ENCODE results near the gene RIC8B.

- TF ChIP-seq, protein P1, sequence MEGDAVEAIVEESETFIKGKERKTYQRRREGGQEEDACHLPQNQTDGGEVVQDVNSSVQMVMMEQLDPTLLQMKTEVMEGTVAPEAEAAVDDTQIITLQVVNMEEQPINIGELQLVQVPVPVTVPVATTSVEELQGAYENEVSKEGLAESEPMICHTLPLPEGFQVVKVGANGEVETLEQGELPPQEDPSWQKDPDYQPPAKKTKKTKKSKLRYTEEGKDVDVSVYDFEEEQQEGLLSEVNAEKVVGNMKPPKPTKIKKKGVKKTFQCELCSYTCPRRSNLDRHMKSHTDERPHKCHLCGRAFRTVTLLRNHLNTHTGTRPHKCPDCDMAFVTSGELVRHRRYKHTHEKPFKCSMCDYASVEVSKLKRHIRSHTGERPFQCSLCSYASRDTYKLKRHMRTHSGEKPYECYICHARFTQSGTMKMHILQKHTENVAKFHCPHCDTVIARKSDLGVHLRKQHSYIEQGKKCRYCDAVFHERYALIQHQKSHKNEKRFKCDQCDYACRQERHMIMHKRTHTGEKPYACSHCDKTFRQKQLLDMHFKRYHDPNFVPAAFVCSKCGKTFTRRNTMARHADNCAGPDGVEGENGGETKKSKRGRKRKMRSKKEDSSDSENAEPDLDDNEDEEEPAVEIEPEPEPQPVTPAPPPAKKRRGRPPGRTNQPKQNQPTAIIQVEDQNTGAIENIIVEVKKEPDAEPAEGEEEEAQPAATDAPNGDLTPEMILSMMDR (IDR thresholded peaks at IDR 0.05): no peak
- TF ChIP-seq POLR2A (IDR thresholded peaks at IDR 0.05): no peak
Measured at GRCh38 chr12:106753526-106753925, 21.0 kb upstream of the RIC8B start.
